ENCODE results near the gene YTHDC2. TPM values are rescaled to one million over a fixed set of nuclear protein-coding genes. Genes with fewer than 3 reads are reported as not detected.

The YTHDC2 gene
- total and polyA plus RNA-seq, 3 donors from 2014 or later, result 29.1 to 44.3 (median 34.3) TPM

- no peak for DNase-seq
- H3K9me3 ChIP-seq, result no peaks in the 10 kb centered on the region
- H3K27me3 ChIP-seq, result no peaks in the 10 kb centered on the region
- no peaks in the 10 kb centered on the region for H3K36me3 ChIP-seq (ENCODE audit: low read depth, missing control alignments)
- H3K4me3 ChIP-seq, result no peak overlapping the region
- intact Hi-C loops (cut with DNase I; ENCODE audit: low total_unique reads), result no loop called here
- H3K4me1 ChIP-seq, result no peaks in the 10 kb centered on the region
- H3K27ac ChIP-seq, result no peak overlapping the region
- TF ChIP-seq CTCF (IDR thresholded peaks at IDR 0.05) (no peak), POLR2A (IDR thresholded peaks at IDR 0.05) (no peak)
Measured at GRCh38 chr5:113520899-113521298, 7.4 kb downstream of the YTHDC2 start.

DNA sequence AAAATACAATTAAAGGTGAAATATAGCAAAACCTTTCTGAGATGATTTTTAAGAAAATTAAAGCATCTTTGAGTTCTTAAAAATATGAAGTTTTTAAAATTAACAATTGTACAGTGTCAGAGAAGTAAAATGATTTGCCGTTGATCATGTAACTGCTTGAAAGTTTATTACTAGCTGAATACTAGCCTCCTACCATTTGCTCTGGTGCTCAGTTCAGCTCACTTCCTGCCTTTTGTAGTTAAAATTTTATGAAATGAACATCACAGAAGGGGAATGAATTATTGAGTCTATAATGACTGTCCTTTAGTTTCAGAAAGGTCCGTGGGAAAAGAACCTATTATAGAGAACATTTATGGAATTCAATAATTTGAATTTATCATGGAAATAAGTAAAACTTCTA is 9.7 kb downstream of the YTHDC2 start:
- WGBS, 2 donors, result 85 to 90% methylated on average over 2 of the region's 2 CpGs
- H3K36me3 ChIP-seq (ENCODE audit: low read depth, missing control alignments), result no peaks in the 10 kb centered on the region
- intact Hi-C loops (cut with DNase I; ENCODE audit: low total_unique reads), result no loop called here
- DNase-seq, result no peak
- no peaks in the 10 kb centered on the region for H3K27me3 ChIP-seq
- H3K4me3 ChIP-seq, result no peak overlapping the region
- no peak for TF ChIP-seq POLR2A (IDR thresholded peaks at IDR 0.05)
- TF ChIP-seq CTCF (IDR thresholded peaks at IDR 0.05), result no peak
- H3K27ac ChIP-seq, result no peak overlapping the region
- H3K9me3 ChIP-seq, result no peaks in the 10 kb centered on the region
- no peaks in the 10 kb centered on the region for H3K4me1 ChIP-seq

DNA sequence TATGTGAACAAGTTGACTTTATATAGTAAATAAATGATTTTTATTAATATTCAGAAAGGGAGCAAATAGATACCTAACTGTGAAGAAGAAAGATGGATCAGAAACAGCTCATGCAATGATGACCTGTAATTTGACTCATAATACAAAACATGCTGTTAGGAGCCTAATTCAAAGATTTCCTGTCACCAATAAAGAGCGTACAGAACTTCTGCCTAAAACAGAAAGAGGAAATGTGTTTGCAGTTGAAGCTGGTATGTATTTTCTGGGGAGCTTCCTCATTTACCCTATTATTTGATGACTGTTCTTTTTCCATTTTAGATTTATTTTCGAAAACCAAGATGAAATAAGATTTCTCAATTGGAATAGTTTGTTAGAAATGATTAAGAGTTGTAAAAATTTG is 11.4 kb downstream of the YTHDC2 start:
- no peak for DNase-seq
- H3K4me1 ChIP-seq, result no peaks in the 10 kb centered on the region
- TF ChIP-seq POLR2A (IDR thresholded peaks at IDR 0.05) (no peak), CTCF (IDR thresholded peaks at IDR 0.05) (no peak)
- H3K9me3 ChIP-seq, result no peaks in the 10 kb centered on the region
- no peak overlapping the region for H3K4me3 ChIP-seq
- intact Hi-C loops (cut with DNase I; ENCODE audit: low total_unique reads), result no loop called here
- no peak overlapping the region for H3K27ac ChIP-seq
- WGBS, 2 donors, result 82 to 87% methylated on average over 2 of the region's 2 CpGs
- no peaks in the 10 kb centered on the region for H3K36me3 ChIP-seq (ENCODE audit: low read depth, missing control alignments)
- no peaks in the 10 kb centered on the region for H3K27me3 ChIP-seq

DNA sequence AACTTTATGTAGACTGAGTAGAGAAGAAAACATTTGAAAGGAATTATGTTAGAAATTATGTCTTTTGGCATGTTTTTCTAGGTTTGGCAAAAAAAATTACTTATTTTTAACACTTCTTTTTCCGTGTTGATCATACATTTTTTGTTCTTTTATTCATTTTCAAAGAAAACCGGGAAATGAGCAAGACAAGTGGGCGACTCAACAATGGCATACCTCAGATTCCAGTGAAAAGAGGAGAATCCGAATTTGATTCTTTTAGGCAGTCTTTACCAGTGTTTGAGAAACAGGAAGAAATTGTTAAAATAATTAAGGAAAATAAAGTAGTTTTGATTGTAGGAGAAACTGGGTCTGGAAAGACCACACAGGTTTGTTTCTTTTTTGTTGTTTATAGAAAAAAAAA is 12.9 kb downstream of the YTHDC2 start:
- Histone ChIP-seq H3K27ac (no peak overlapping the region), H3K4me3 (no peak overlapping the region), H3K4me1 (no peaks in the 10 kb centered on the region), H3K36me3 (ENCODE audit: low read depth, missing control alignments) (no peaks in the 10 kb centered on the region), H3K9me3 (no peaks in the 10 kb centered on the region), H3K27me3 (no peaks in the 10 kb centered on the region)
- DNase-seq, result no peak
- WGBS, 2 donors, result 89 to 93% methylated on average over 4 of the region's 4 CpGs
- TF ChIP-seq POLR2A (IDR thresholded peaks at IDR 0.05) (no peak), CTCF (IDR thresholded peaks at IDR 0.05) (no peak)
- intact Hi-C loops (cut with DNase I; ENCODE audit: low total_unique reads), result no loop called here

GRCh38 chr5:113527746-113528145 is 14.3 kb downstream of the YTHDC2 start:
- no peak for DNase-seq
- WGBS, 2 donors, result 91 to 92% methylated on average over 5 of the region's 5 CpGs
- H3K36me3 ChIP-seq (ENCODE audit: low read depth, missing control alignments), result no peaks in the 10 kb centered on the region
- no peak overlapping the region for H3K4me3 ChIP-seq
- no peaks in the 10 kb centered on the region for H3K9me3 ChIP-seq
- no peaks in the 10 kb centered on the region for H3K27me3 ChIP-seq
- TF ChIP-seq POLR2A (IDR thresholded peaks at IDR 0.05), result no peak
- no peak for TF ChIP-seq CTCF (IDR thresholded peaks at IDR 0.05)
- intact Hi-C loops (cut with DNase I; ENCODE audit: low total_unique reads), result no loop called here
- no peak overlapping the region for H3K27ac ChIP-seq
- no peaks in the 10 kb centered on the region for H3K4me1 ChIP-seq
